HepG2 (cell line): ENCODE results near the gene PLXNC1. TPM values are rescaled to one million over a fixed set of nuclear protein-coding genes. Genes with fewer than 3 reads are reported as not detected.

Source experiments
- HHEX ChIP-seq: IDR thresholded peaks from 2 replicates; pipeline ENCODE4 v1.6.1; 2016; ENCODE audit warnings: control low read depth
- MLX ChIP-seq: IDR thresholded peaks from 2 replicates; pipeline ENCODE4 v1.6.1; 2016
- PREB ChIP-seq: sonication (generic); formaldehyde crosslinking; IDR thresholded peaks from 2 replicates; pipeline ENCODE4 v1.4.0; 2020; ENCODE audit warnings: missing genetic modification reagents
- SRF ChIP-seq: IDR thresholded peaks from 2 replicates; pipeline ENCODE4 v1.6.1; 2011; ENCODE audit warnings: mild to moderate bottlenecking, low read depth, low read length, moderate library complexity
- ZFP90 ChIP-seq: sonication (generic); formaldehyde crosslinking; IDR thresholded peaks from 2 replicates; pipeline ENCODE4 v1.8.0; 2022; ENCODE audit warnings: missing genetic modification reagents, mild to moderate bottlenecking, inconsistent platforms, borderline replicate concordance
- ZHX2 ChIP-seq, 2 experiments: sonication (generic) in 1 of 2; formaldehyde crosslinking in 1 of 2; IDR thresholded peaks; 2 replicates each; pipeline versions ENCODE4 v1.6.1 to v1.9.0; 2014 to 2022; ENCODE audit warnings: antibody characterized with exemption in 1 of 2, borderline replicate concordance in 1 of 2, inconsistent platforms in 1 of 2, low read depth in 1 of 2, missing genetic modification reagents in 1 of 2
- ZIK1 ChIP-seq: sonication (generic); formaldehyde crosslinking; IDR thresholded peaks from 2 replicates; pipeline ENCODE4 v1.5.0; 2020; ENCODE audit warnings: mild to moderate bottlenecking, low read depth, missing genetic modification reagents, borderline replicate concordance
- polyA plus RNA-seq, 8 experiments: library from polyadenylated mRNA; depleted of rRNA in 3 of 8; stranded (reverse) in 7 of 8; unstranded in 1 of 8; fragments of >200 nt; fragmentation: Illumina TruSeq in 4 of 8; extraction: Trizol in 4 of 8; gene quantifications; 2 replicates each; pipeline versions ENCODE4 v1.2.1 to v1.2.3, GENCODE V29; 2011 to 2016; ENCODE audit warnings: low read depth in 4 of 8, missing spikeins in 1 of 8, mixed read lengths in 1 of 8; ENCODE audit not compliant: insufficient read depth in 1 of 8
- total RNA-seq, 5 experiments: library from RNA; depleted of rRNA; stranded (reverse); fragments of >200 nt; fragmentation: Illumina TruSeq; extraction: Trizol; gene quantifications; 2 replicates each; pipeline ENCODE4 v1.2.3, GENCODE V29; 2016; ENCODE audit warnings: low read depth in 1 of 5

The PLXNC1 gene
- total and polyA plus RNA-seq, 2 of the 13 experiments (the other 11 are each of a cell fraction or from before 2014, with no cell fraction given), result 6.6 to 11.2 TPM

- TF ChIP-seq ZHX2 (IDR thresholded peaks at IDR 0.05; ENCODE audit: low read depth) (no peak), ZHX2 (CRISPR knock-in tag; IDR thresholded peaks at IDR 0.05; ENCODE audit: borderline replicate concordance) (no peak), PREB (CRISPR knock-in tag) (no peak), HHEX (no peak), SRF (no peak), ZFP90 (no peak), ZIK1 (CRISPR knock-in tag) (no peak), MLX (CRISPR knock-in tag) (no peak)
- TF ChIP-seq, all 625 proteins: peak for 0
Measured at GRCh38 chr12:94290353-94290752, 142.0 kb downstream of the PLXNC1 start (continued).
